SK-N-SH (cell line): Measurements from ENCODE around the gene NEMF.

Experiments
- CHD2 ChIP-seq: fragments of 150-350 bp; IDR thresholded peaks from 2 replicates; pipeline ENCODE4 v1.6.1; 2018; ENCODE audit warnings: low read length; ENCODE audit not compliant: partially characterized antibody
- CTCF ChIP-seq: fragments of 200-600 bp; sonication (generic); IDR thresholded peaks from 2 replicates; pipeline ENCODE4 v1.6.1; 2017; ENCODE audit warnings: antibody characterized with exemption, mild to moderate bottlenecking, moderate library complexity
- MAX ChIP-seq: IDR thresholded peaks from 2 replicates; pipeline ENCODE4 v1.4.0; 2012; ENCODE audit warnings: low read depth
- SMC3 ChIP-seq: IDR thresholded peaks from 2 replicates; pipeline ENCODE4 v1.6.1; 2012; ENCODE audit warnings: low read depth, low read length, improper control_type of control experiment
- TEAD4 ChIP-seq: IDR thresholded peaks from 2 replicates; pipeline ENCODE4 v1.4.0; 2012; ENCODE audit warnings: mild to moderate bottlenecking, borderline replicate concordance; ENCODE audit not compliant: insufficient read depth
- YY1 ChIP-seq: IDR thresholded peaks from 2 replicates; pipeline ENCODE4 v1.4.0; 2012; ENCODE audit warnings: low read depth, mild to moderate bottlenecking

GRCh38 chr14:49880267-49881064 lies 27.9 kb upstream of the NEMF start:
- TF ChIP-seq CTCF (no peak), MAX (no peak), CHD2 (no peak), YY1 (no peak), TEAD4 (no peak), SMC3 (no peak)
